Measurements from ENCODE around the gene ROR2.

The ROR2 gene

GRCh38 chr9:91716815-91717214 lies 233.2 kb downstream of the ROR2 start:
- DNase-seq (ENCODE audit: low read depth), result no peak
- no peak overlapping the region for H3K4me3 ChIP-seq (ENCODE audit: low read depth, low read length)

GRCh38 chr9:91716239-91716638 lies 233.8 kb downstream of the ROR2 start:
- no peak for DNase-seq (ENCODE audit: low read depth)
- H3K4me3 ChIP-seq (ENCODE audit: low read depth, low read length), result no peak overlapping the region

GRCh38 chr9:91714874-91715615 lies 235.0 kb downstream of the ROR2 start:
- no peak overlapping the region for H3K4me3 ChIP-seq (ENCODE audit: low read depth, low read length)
- DNase-seq (ENCODE audit: low read depth), result no peak

GRCh38 chr9:91714020-91714806 lies 235.8 kb downstream of the ROR2 start:
- peak; percentile 4 for DNase-seq (ENCODE audit: low read depth)
- peak overlapping the region; percentile 36 for H3K4me3 ChIP-seq (ENCODE audit: low read depth, low read length)

GRCh38 chr9:91712811-91713210 lies 237.2 kb downstream of the ROR2 start:
- DNase-seq (ENCODE audit: low read depth), result no peak
- no peak overlapping the region for H3K4me3 ChIP-seq (ENCODE audit: low read depth, low read length)

- DNase-seq (ENCODE audit: low read depth), result no peak
- H3K4me3 ChIP-seq (ENCODE audit: low read depth, low read length), result no peak overlapping the region
Observed at GRCh38 chr9:91711755-91712601, 238.1 kb downstream of the ROR2 start.

- no peak for DNase-seq (ENCODE audit: low read depth)
- H3K4me3 ChIP-seq (ENCODE audit: low read depth, low read length), result no peak overlapping the region
Observed at GRCh38 chr9:91710158-91710557, 239.9 kb downstream of the ROR2 start.

GRCh38 chr9:91705386-91705785 lies 244.6 kb downstream of the ROR2 start:
- no peak for DNase-seq (ENCODE audit: low read depth)
- no peak overlapping the region for H3K4me3 ChIP-seq (ENCODE audit: low read depth, low read length)

GRCh38 chr9:91700475-91700874 lies 249.6 kb downstream of the ROR2 start:
- no peak for DNase-seq (ENCODE audit: low read depth)
- H3K4me3 ChIP-seq (ENCODE audit: low read depth, low read length), result no peak overlapping the region

GRCh38 chr9:91698266-91698665 lies 251.8 kb downstream of the ROR2 start:
- no peak for DNase-seq (ENCODE audit: low read depth)

GRCh38 chr9:91697201-91697600 lies 252.8 kb downstream of the ROR2 start:
- DNase-seq (ENCODE audit: low read depth), result no peak

More at GRCh38 chr9:91698266-91698665, 251.8 kb downstream of the ROR2 start:
- no peak overlapping the region for H3K4me3 ChIP-seq (ENCODE audit: low read depth, low read length)

GRCh38 chr9:91694081-91694870 lies 255.8 kb downstream of the ROR2 start:
- H3K4me3 ChIP-seq (ENCODE audit: low read depth, low read length), result no peak overlapping the region
- DNase-seq (ENCODE audit: low read depth), result no peak

More at GRCh38 chr9:91697201-91697600, 252.8 kb downstream of the ROR2 start:
- H3K4me3 ChIP-seq (ENCODE audit: low read depth, low read length), result no peak overlapping the region

- H3K4me3 ChIP-seq (ENCODE audit: low read depth, low read length), result no peak overlapping the region
- no peak for DNase-seq (ENCODE audit: low read depth)
Observed at GRCh38 chr9:91693226-91693625, 256.8 kb downstream of the ROR2 start.

GRCh38 chr9:91690540-91691249 lies 259.3 kb downstream of the ROR2 start:
- DNase-seq (ENCODE audit: low read depth), result no peak

GRCh38 chr9:91689006-91689405 lies 261.0 kb downstream of the ROR2 start:
- no peak overlapping the region for H3K4me3 ChIP-seq (ENCODE audit: low read depth, low read length)
- no peak for DNase-seq (ENCODE audit: low read depth)

More at GRCh38 chr9:91690540-91691249, 259.3 kb downstream of the ROR2 start:
- no peak overlapping the region for H3K4me3 ChIP-seq (ENCODE audit: low read depth, low read length)

- no peak overlapping the region for H3K4me3 ChIP-seq (ENCODE audit: low read depth, low read length)
- DNase-seq (ENCODE audit: low read depth), result no peak
Observed at GRCh38 chr9:91683269-91683668, 266.8 kb downstream of the ROR2 start.

GRCh38 chr9:91682806-91683205 lies 267.2 kb downstream of the ROR2 start:
- no peak overlapping the region for H3K4me3 ChIP-seq (ENCODE audit: low read depth, low read length)
- peak; percentile 43 for DNase-seq (ENCODE audit: low read depth)

GRCh38 chr9:91681461-91682305 lies 268.3 kb downstream of the ROR2 start:
- DNase-seq (ENCODE audit: low read depth), result peak; percentile 15
- H3K4me3 ChIP-seq (ENCODE audit: low read depth, low read length), result no peak overlapping the region
